EL (cell line): ENCODE data around the gene UBASH3B.
"Not testable (repeated sequence)": the region's sequence is repeated elsewhere in the genome, so short reads cannot be mapped to it uniquely, and the experiment has no call there.

Experiments
- DNase-seq: peaks from one replicate; pipeline ENCODE4 v3.0.0-alpha.2; 2016

The UBASH3B gene

DNA sequence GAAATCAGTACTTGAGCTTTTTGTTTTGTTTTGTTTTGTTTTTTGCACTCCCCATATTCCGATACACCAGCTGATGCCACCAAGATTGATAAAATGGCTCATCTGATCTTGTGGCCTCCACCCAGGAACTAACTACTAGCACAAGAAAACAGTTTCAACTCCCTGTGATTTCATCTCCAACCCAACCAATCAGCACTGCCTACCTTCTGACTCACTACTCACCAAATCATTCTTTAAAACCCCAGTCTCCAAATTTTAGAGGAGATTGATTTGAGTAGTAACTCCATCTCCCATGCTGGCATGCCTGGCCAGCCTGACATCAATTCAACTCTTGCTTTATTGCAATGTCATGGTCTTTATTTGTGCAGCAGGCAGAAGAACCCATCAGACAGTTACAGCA, 166.7 kb downstream of the UBASH3B start:
- DNase-seq, result no peak

DNA sequence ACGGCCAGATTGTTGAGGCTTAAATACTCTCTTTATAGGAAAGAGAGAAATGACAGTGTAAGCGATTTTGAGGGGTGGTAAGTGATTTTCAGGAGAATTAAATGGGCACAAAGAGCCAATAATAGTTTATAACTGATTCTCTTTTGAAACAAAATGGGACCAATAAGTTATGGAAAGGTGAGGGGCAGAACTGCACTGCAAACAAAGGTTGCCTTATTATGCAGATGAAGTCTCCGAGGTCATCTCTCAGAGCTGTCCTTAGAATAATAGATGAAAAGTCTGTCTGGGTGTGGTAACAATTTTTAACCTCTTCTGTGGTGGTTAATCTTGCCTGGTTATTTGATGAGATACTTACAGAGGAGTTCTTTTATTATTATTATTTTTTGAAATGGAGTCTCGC, 168.0 kb downstream of the UBASH3B start:
- no peak for DNase-seq

DNA sequence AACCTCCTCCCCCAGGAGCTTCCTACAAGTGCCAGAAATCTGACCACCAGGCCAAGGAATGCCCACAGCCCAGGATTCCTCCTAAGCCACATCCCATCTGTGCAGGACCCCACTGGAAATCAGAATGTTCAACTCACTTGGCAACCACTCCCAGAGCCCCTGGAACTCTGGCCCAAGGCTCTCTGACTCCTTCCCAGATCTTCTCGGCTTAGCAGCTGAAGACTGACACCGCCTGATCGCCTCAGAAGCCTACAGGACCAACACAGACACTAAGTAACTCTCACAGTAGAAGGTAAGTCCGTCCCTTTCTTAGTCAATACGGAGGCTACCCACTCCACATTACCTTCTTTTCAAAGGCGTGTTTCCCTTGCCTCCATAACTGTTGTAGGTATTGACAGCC, 173.8 kb downstream of the UBASH3B start:
- DNase-seq, result not testable (repeated sequence)

DNA sequence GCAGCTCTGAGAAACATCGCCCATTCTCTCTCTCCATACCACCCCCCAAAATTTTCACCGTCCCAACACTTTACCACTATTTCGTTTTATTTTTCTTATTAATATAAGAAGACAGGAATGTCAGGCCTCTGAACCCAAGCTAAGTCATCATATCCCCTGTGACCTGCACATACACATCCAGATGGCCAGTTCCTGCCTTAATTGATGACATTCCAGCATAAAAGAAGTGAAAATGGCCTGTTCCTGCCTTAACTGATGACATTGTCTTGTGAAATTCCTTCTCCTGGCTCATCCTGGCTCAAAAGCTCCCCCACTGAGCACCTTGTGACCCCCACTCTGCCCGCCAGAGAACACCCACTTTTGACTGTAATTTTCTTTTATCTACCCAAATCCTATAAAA, 176.8 kb downstream of the UBASH3B start:
- not testable (repeated sequence) for DNase-seq

DNA sequence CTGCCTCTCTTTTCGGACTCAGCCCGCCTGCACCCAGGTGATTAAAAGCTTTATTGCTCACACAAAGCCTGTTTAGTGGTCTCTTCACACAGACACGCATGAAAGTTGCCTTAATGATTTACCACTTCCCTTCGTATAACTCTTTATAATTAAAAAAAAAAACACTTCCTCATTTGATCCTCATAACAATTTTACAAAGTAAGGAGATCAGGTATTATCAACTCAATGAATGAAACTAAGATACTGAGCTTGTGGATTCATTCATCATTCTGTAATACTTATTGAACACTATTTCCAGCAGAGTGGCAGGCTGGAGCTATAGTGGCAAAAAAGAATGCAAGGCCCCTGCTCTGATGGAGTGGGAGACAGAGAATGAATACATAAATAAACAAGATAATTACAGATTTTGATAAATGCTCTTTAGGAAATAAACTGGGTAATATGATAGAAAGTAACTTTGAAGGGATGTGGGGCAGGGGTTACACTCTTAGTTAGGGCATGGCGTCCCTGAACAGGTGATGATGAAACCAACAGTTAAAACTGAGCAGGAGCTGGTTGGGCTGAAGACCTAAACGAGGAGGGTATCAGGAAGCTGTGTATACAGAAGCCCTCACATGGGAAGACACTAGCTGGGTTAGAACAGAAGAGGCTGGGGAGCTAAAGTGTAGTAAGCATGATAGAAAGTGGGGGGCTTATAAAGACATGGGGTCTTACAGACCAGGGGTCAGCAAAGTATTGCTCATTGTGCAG, 177.4 kb downstream of the UBASH3B start:
- no peak for DNase-seq

DNA sequence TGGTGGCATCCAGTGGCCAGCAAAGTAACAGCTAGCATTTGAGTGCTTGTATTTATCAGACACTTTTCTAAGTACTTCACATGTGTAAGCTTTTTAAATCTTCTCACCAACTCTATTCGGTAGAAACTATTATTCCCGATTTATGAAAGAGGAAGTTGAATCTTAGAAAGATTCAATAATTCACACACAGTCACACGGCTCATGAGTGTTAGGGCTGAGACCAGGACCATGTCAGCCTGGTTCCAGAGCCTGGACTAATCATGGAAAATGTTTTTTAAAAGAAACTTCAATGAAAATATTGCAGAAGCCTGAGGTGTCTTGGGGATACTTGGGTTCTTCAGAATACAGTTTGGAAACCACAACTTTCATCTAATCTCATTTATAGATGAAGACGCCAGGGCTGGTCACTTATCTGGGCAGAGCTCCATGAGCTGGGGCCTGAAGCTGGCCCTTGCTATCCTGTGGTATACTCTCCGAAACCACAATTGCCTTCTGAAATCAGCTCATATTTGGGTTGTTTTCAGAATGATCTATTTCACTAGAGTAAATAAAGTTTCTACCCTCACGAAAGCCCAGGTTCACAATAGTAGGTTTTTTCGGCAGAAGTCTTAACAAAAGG, 178.4 kb downstream of the UBASH3B start:
- no peak for DNase-seq

DNA sequence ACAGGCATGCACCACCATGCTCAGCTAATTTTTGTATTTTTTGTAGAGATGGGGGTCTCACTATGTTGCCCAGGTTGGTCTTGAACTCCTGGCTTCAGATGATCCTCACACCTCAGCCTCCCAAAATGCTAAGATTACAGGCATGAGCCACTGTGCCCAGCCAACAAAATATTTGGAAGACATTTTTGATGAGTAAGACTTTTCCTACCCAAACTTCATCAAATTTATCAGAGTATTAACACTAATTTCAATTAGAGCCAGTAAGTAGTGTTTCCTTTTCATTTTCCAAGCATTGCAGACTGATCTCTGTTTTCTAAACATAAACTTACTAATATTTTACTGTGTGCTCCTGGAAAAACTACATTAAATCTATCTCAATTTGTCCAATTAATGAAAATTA, 181.4 kb downstream of the UBASH3B start:
- DNase-seq, result no peak

DNA sequence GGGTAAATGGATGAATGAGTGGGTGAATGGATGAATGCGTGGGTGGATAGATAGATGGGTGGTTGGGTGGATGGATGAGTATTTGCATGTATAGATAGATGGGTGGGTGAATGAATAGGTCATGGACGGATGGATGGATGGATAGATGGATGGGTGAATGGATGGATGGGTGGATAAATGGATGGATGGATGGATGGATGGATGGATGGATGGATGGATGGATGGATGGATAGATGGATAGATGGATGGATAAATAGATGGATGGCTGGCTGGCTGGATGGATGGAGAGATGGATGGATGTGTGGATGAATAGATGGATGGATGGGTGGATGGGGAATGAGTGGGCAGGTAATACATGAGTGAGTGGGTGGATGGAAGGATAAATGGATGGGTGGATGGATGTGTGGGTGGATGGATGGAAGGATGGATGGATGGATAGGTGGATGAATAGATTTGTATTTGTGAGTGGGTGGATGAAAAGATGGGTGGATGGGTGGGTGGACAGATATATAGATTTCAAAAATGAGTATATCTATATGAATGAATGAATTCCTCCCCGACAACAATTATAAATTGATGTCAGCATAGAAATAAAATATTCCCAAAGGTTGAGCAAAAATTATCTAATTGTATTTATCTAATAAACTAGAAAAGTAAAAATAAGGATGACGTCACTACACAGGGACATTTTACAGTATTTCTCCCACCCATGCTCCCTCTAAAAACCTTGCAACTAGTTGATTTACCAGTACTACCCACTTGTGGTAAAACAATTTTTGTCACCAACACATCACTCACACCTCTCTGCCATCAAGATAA, 182.2 kb downstream of the UBASH3B start:
- DNase-seq, result no peak

DNA sequence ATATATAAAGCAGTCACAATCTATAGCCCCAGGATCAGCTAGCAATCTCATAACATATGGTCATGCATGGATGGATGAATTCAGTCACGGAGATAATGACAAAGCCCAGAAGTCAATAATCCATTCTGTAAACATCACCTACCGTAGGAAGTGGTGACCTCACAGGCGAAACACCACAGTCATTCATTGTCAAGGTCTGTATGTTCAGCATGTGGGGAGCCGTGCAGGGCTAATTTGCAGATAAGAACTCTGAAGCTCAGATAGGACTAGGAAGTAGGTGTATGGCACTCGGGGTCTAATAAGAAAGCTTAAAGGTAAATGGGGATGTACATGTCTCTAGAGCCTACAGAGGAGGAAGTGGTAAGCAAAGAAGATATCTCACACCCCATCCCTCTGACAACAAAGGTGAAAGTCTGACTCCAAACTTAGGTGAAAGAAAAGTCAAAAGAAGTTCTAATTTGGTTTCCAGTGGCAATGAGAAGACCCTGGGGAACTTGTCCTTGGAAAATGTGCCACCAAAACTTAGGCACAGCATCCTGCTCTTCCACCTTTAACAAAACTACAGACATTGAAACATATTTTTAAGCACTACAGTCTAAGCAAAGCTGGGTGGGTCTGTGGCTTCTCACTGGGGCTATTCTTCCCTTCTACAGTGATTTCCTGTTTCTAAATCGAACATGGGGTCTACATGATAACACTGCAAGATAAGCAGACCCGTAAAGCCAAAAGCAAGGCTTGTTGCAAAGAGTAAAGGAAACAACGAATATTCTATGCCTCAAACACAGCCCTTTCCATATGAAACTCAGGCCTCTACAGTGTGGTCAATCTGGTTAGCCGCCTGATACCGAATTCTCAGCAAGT, 188.0 kb downstream of the UBASH3B start:
- no peak for DNase-seq

DNA sequence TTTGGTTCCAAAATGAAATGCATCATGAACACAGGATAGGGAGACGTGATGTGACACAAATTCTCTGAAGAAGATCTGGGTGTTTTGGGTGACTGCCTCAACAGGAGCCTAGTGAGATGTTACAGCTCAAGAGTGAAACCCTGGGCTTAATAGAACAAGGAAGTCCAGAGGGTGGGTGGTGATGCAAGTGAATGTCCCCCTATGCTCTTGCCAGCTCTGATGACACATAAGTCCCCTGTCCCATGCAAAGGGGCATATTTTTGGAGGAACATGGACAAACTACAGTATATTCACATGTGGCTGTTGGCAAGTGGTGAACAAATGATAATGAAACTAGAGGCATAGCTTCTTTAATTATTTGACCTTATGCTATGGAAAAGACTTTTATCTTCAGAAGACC, 191.9 kb downstream of the UBASH3B start:
- DNase-seq, result no peak

DNA sequence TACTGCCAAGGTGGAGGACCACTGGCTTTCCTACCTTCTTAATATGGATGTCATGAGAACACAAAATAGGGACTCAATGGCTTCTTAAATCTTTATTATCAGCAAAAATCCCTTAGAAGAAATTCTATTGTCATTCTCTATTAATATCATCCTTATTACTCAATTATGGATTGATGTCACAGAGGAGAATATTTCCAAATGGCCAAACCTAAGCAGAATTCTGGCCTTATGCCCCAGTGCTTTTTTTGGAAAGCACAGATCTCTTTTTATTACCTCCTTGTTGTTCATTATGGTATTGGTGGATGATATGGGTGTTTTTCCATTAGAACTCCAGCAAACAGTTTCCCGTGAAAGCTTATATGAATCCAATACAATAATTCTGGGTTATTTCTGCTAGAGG, 192.7 kb downstream of the UBASH3B start:
- DNase-seq, result no peak

DNA sequence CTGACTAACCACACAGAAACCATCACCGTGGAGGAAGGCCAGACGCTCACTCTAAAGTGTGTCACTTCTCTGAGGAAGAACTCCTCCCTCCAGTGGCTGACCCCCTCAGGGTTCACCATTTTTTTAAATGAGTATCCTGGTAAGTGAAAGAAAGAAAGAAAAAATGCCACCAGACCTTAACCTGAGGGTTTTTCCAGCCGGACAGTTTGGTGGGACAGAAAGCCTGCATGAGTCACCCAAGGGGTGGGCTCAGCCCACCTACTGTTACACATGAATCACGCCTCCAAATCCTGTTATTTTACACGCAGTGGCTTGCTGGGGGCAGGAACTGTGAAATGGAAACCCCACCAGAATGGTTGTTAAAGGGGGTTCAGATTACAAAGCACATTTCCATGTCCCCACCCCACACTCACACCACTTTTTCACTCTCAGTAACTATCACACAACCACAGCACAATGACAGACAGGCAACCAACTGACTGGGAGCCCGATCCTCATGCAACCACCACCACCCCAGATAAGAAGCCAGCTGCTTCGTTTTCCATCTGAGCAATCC, 194.6 kb downstream of the UBASH3B start:
- DNase-seq, result peak; percentile 66

DNA sequence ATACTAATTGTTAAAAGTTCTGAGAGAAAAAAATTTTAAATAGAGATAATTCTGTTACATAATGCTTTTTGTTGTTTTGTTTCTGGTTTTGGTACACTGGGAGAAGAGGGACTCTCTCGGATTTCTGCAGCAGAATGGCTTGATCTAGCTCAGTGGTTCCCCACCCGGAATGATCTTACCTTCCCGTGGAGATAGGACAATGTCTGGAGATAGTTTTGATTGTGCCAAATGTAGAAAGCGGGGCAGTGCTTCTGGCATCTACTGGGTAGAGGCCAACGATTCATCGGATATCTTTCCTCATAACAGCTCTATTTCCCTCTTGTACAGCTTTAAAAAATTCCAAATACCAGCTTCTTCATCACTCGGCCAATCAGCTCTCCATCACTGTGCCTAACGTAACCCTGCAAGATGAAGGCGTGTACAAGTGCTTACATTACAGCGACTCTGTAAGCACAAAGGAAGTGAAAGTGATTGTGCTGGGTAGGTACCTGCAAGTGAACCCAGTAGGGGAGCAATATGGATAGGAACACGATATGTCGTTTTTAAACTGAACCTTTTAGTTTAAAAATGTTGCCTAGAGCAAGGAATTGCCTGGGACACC, 195.9 kb downstream of the UBASH3B start:
- DNase-seq, result no peak

DNA sequence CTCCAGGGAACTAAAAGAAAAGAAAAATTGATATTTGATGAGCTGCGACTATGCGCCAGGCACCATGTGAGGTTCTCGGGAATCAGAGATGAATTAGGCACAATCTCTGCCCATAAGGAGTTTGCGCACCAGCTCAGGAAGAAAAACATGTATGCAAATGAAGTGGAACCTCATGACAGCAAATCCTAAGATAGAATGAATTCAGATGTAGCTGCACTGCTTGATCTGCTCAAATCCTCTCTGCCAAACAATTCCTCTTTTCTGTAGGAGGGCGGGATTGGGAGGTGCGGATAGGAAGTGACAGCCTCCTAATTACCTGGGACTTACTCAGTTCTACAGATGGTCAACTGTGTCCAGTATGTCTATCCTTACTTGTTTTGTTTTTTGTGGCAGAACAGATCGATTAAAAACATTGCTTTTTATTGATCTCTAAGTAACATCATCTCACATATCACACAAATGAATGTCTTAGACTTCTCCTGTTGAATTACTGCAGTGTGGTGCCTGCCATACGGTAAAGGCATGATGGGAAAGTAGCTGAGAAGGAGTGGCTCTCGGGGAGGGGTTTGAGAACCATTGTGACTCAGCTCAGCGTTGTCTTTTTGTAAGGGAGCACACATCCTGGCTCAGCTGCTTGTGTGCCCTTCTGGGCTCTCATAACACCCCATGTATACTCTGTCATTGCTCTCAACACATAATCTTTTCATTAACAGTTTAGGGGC, 196.7 kb downstream of the UBASH3B start:
- peak; percentile 45 for DNase-seq

DNA sequence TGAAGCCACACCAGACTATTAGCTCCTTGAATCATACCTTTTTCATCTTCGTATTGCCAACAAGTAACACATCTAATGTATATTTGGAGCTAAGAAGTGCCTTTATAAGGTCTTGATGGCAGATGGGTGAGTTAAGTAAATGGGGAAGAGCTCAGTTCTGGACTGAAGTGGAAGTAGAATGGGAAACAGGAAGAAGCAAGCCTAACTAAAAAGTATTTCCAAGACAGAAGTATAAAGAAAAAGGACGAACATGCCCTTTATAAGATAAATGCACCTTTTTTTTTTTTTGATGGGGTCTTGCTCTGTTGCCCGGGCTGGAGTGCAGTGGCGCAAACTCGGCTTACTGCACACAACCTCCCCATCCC, 197.3 kb downstream of the UBASH3B start:
- DNase-seq, result no peak

DNA sequence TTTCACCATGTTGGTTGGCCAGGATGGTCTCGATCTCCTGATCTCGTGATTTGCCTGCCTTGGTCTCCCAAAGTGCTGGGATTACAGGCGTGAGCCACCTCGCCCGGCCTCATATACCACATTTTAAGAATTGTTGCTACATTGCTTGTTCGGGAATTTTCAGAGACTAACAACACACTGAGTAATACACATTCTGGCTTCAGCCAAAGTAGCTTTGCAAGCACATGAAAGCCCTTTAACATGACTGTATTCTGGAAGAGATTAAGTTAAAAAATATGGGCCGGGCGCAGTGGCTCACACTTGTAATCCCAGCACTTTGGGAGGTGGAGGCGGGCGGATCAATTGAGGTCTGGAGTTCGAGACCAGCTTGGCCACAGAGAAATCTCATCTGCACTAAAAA, 197.7 kb downstream of the UBASH3B start:
- no peak for DNase-seq

DNA sequence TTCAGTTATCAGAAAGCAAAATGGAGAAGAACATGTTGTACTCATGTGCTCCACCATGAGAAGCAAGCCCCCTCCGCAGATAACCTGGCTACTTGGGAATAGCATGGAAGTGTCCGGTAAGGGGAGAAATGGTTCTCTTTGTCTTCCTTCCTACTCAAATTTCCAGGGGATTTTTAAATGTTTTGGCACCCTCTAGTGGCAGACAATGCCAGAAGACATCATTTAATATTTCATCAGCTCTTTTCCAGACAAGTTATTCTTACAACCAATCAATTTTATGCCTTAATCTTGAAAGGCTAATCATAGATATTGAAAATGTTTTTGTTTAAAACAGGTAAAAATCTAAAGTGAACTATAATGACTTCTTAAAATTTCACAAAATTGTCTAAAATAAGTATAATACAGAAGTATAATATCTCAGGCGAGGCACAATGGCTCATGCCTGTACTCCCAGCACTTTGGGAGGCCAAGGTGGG, 198.5 kb downstream of the UBASH3B start:
- peak; percentile 80 for DNase-seq

DNA sequence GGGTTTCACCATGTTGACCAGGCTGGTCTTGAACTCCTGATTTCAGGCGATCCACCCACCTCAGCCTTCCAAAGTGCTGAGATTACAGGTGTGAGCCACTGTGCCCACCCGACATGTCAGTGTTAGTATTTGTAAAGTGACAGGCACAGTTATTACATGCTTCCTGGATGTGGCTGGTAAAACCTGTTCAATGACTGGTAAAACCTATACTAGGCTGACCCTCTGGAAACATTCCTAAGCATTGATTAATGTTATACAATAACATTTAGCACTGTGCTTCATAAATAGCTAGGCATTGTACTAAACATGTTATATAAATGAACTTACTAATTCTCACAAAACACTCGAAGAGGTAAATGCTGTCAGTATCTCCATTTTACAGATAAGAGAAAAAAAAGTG, 206.1 kb downstream of the UBASH3B start:
- DNase-seq, result no peak

DNA sequence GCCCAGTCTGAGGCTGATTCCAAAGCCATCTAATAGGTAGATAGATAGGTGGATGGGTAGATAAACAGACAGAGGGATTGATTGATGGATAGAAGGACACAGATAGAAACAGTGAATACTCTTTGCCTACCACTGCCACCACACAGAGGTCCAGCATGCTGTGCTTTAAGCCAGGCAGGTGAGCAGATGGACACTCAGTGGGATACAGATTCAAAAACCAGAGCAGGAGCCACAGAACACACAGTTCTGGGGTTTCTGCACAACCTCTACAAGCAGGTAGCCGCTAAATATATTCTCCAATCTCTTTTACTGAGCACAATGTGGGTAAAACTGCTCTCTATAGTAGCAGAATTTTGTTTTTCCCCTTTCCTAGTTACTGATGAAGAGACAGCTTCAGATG, 206.6 kb downstream of the UBASH3B start:
- no peak for DNase-seq

DNA sequence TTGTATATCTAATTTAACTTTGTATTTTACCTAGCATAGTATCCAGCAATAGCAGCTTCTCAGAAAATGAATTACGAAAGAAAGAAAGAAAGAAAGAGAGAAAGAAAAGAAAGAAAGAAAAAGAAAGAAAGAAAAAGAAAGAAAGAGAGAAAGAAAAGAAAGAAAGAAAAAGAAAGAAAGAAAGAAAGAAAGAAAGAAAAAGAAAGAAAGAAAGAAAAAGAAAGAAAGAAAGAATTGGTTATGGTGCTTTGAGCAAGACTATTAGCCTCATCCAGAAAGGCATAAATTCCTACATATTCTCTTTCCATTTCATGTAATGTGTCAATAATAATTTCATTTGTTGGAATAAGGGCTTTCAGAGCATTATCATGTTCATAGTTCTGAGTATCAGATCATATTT, 207.6 kb downstream of the UBASH3B start:
- DNase-seq, result not testable (repeated sequence)

DNA sequence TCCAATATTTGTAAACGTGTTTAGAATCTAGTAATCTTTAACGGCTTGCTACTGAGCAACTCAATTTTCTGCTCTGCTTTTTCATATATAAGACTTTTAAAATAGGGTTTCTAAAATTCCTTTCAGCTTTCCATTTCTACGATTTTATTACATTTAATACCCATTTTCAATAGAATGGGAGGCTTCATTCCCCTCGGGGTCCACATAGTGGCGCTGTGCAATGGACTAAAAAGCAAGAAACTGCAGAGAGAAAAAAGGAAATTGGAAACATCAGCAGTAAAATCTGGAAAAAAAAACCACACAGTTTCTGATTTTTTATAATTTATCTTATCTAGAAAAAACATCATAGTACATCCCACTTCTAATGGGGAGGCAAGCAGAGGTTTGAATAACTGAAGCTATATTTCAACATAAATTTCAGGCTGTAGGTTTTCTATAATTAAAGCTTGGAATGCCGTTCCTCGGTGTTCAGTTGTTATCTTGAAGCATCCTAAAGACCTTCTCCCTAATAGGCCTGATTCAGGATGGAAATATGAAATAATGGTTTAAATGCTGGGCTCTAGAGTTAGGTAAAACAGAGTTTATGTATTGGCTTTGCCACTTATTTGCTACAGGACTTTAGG, 208.3 kb downstream of the UBASH3B start:
- peak; percentile 48 for DNase-seq
